ENCODE results near the gene CIAO2A. TPM values are rescaled to one million over a fixed set of nuclear protein-coding genes. Genes with fewer than 3 reads are reported as not detected.
"Not testable (repeated sequence)": the region's sequence is repeated elsewhere in the genome, so short reads cannot be mapped to it uniquely, and the experiment has no call there.

The CIAO2A gene
- total RNA-seq, 4 donors from 2014 or later = 21.4 to 53.8 (median 34.3) TPM

DNA sequence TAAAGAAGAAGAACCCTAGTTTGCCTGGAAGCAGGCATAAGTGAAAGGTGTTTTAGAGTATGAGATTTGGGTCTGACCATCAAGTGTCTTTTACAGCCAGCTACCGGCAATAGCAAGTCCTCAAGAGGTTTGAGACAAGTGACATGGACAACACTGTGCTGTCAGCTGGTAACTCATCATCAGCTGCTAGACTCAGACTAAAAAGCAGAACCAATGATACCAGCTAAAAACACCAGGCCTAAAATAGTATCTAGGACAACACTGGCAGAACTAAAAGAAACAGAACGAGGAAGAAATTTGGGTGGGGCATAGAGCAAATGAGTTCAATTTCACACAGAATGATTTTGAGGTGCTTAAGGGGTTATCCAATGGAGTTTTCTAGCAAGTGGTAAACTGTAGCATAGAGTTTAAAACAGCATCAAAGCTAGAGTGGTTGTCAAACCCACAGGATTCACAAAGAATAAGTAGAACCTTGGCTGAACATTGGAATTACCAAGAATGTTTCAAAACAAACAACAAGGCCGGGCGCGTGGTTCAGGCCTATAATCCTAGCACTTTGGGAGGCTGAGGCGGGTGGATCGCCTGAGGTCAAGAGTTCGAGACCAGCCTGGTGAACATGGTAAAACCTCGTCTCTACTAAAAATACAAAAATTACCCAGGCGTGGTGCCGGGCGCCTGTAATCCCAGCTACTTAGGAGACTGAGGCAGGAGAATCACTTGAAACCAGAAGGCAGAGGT lies 3.9 kb downstream of the CIAO2A start:
- no peak for DNase-seq
- H3K4me3 ChIP-seq = no peak overlapping the region
- intact Hi-C loops (cut with DNase I; ENCODE audit: low total_unique reads) = no loop called here
- no peak for TF ChIP-seq CTCF (IDR thresholded peaks at IDR 0.05)
- TF ChIP-seq POLR2A (IDR thresholded peaks at IDR 0.05) = no peak
- H3K27me3 ChIP-seq = no peaks in the 10 kb centered on the region
- no peaks in the 10 kb centered on the region for H3K9me3 ChIP-seq
- no peaks in the 10 kb centered on the region for H3K36me3 ChIP-seq
- peaks cover 0 to 6% of the 10 kb centered on the region in 2 donors for H3K4me1 ChIP-seq
- H3K27ac ChIP-seq = no peak overlapping the region

- Histone ChIP-seq H3K27ac (no peak overlapping the region), H3K4me1 (no peaks in the 10 kb centered on the region), H3K9me3 (no peaks in the 10 kb centered on the region), H3K4me3 (no peak overlapping the region), H3K36me3 (no peaks in the 10 kb centered on the region), H3K27me3 (no peaks in the 10 kb centered on the region)
- intact Hi-C loops (cut with DNase I; ENCODE audit: low total_unique reads) = no loop called here
- no peak for TF ChIP-seq POLR2A (IDR thresholded peaks at IDR 0.05)
- no peak for TF ChIP-seq CTCF (IDR thresholded peaks at IDR 0.05)
- DNase-seq = no peak
Measured at GRCh38 chr15:64082757-64083156, 10.9 kb downstream of the CIAO2A start.

GRCh38 chr15:64073496-64073895 lies 20.1 kb downstream of the CIAO2A start:
- DNase-seq; H3K9me3 ChIP-seq; H3K4me3 ChIP-seq; H3K36me3 ChIP-seq; intact Hi-C loops (cut with DNase I; ENCODE audit: low total_unique reads); H3K27ac ChIP-seq; H3K27me3 ChIP-seq; H3K4me1 ChIP-seq: not testable (repeated sequence)

DNA sequence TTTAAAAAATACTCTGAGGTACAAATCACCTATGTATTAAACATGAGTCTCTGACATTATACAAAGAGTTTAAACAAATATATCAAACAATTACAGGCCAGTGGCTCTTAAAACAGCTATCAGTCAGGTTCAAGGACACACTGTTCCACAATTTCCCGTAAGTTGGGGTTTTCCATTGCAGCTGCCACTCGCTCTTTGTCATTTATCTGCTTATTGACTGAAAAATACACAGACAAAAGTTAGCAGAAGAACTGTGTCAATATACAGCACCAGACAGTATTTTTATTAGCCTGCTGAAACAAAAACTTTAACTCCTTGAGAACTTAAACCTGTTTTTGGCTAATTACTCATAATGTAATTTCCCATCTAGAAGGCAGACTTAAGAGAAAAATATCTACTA lies 20.8 kb downstream of the CIAO2A start:
- H3K27me3 ChIP-seq = no peaks in the 10 kb centered on the region
- intact Hi-C loops (cut with DNase I; ENCODE audit: low total_unique reads) = no loop called here
- H3K4me1 ChIP-seq = peaks cover 0 to 9% of the 10 kb centered on the region in 2 donors
- H3K9me3 ChIP-seq = no peaks in the 10 kb centered on the region
- H3K36me3 ChIP-seq = no peaks in the 10 kb centered on the region
- no peak overlapping the region for H3K4me3 ChIP-seq
- no peak for TF ChIP-seq POLR2A (IDR thresholded peaks at IDR 0.05)
- no peak for TF ChIP-seq CTCF (IDR thresholded peaks at IDR 0.05)
- peak overlapping the region in 1 of 2 donors; percentile 29 for H3K27ac ChIP-seq
- DNase-seq = no peak

DNA sequence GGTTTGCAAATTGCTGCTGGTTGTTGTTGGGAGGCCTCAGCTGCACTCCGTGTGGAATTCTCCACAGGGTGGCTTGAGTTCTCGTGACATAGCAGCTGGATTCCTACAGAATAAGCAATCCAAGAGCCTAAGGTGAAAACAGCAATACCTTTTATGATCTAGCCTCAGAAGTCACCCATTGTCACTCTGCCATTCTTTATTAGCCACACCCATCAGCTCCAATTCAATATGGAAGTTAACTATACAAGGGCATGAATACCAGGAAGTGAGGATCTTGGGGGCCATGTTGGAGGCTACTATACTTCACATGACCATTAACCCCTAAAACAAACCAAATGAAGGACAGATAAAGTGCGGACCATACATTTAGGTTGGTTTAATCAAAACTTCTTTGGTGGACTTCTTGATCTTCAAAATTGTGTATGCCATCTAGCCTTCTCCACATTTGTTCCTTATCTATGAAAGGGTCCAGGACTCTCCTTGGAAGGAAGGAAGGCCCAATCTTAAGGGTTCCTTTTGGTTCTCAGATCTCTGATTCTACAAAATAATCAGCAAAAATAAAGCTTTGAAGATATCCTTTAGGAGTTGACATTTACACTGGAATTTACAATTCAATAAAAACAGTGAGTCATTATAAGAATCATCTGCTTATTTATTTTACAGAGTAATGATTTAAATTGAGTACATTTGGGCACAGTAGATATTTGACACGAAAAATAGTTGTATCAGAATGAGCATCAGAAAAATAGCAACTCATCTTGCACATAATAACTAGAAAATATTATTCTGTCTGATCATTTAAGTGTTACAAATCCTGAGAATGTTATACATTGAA lies 21.5 kb downstream of the CIAO2A start:
- H3K9me3 ChIP-seq = no peaks in the 10 kb centered on the region
- peak overlapping the region; percentile 76 to 78 for H3K27ac ChIP-seq
- peaks cover 0 to 9% of the 10 kb centered on the region in 2 donors for H3K4me1 ChIP-seq
- intact Hi-C loops (cut with DNase I; ENCODE audit: low total_unique reads) = no loop called here
- DNase-seq = no peak
- H3K36me3 ChIP-seq = no peaks in the 10 kb centered on the region
- H3K27me3 ChIP-seq = no peaks in the 10 kb centered on the region
- no peak for TF ChIP-seq CTCF (IDR thresholded peaks at IDR 0.05)
- H3K4me3 ChIP-seq = no peak overlapping the region
